K562 (cell line): ENCODE measurements around the gene ZNF649. TPM values are rescaled to one million over a fixed set of nuclear protein-coding genes. Genes with fewer than 3 reads are reported as not detected.

Experiments
- BCOR ChIP-seq: fragments of 450-650 bp; IDR thresholded peaks from 2 replicates; pipeline ENCODE4 v1.6.1; 2016
- CEBPB ChIP-seq: fragments of 450-650 bp; IDR thresholded peaks from 2 replicates; pipeline ENCODE4 v1.6.1; 2016; ENCODE audit warnings: missing genetic modification characterization, missing compliant biosample characterization
- DIDO1 ChIP-seq: fragments of 450-650 bp; IDR thresholded peaks from 2 replicates; pipeline ENCODE4 v1.6.1; 2016; ENCODE audit warnings: low read depth, missing biosample characterization, missing genetic modification characterization
- EGR1 ChIP-seq: fragments of 450-650 bp; conservative IDR thresholded peaks from 2 replicates; pipeline ENCODE4 v1.6.1; 2017; ENCODE audit warnings: mild to moderate bottlenecking
- ELK3 ChIP-seq: fragments of 450-650 bp; formaldehyde crosslinking; IDR thresholded peaks from 2 replicates; pipeline ENCODE4 v1.4.0; 2020; ENCODE audit warnings: mild to moderate bottlenecking
- FOXM1 ChIP-seq, 2 experiments: fragments of 450-650 bp in 1 of 2; sonication (generic) in 1 of 2; formaldehyde crosslinking in 1 of 2; IDR thresholded peaks; 2 replicates each; pipeline versions ENCODE4 v1.6.1 to v1.9.0; 2017 to 2022; ENCODE audit warnings: low read depth in 2 of 2, mild to moderate bottlenecking in 2 of 2, missing genetic modification reagents in 1 of 2, moderate library complexity in 1 of 2
- HDAC2 ChIP-seq: fragments of 450-650 bp; IDR thresholded peaks from 2 replicates; pipeline ENCODE4 v1.6.1; 2016; ENCODE audit warnings: mild to moderate bottlenecking
- HNRNPL ChIP-seq: fragments of 200-400 bp; formaldehyde crosslinking; IDR thresholded peaks from 2 replicates; pipeline ENCODE4 v1.6.1; 2017; ENCODE audit warnings: low read depth, mild to moderate bottlenecking, low read length
- HOXB6 ChIP-seq: fragments of 250-450 bp; sonication (Bioruptor Pico); IDR thresholded peaks from 2 replicates; pipeline ENCODE4 v1.5.1; 2022; ENCODE audit warnings: mild to moderate bottlenecking, borderline replicate concordance
- ILK ChIP-seq: fragments of 450-650 bp; IDR thresholded peaks from 2 replicates; pipeline ENCODE4 v1.6.1; 2016; ENCODE audit warnings: missing genetic modification characterization, low read depth, mild to moderate bottlenecking, missing compliant biosample characterization, moderate library complexity, borderline replicate concordance
- MECOM ChIP-seq: fragments of 250-450 bp; sonication (Bioruptor Pico); IDR thresholded peaks from 2 replicates; pipeline ENCODE4 v1.8.0; 2022; ENCODE audit warnings: inconsistent platforms
- MED1 ChIP-seq: sonication (generic); formaldehyde crosslinking; IDR thresholded peaks from 2 replicates; pipeline ENCODE4 v1.8.1; 2023; ENCODE audit warnings: missing genetic modification reagents, borderline replicate concordance
- MITF ChIP-seq: IDR thresholded peaks from 2 replicates; pipeline ENCODE4 v1.6.1; 2014; ENCODE audit warnings: antibody characterized with exemption
- NCOA4 ChIP-seq: fragments of 450-650 bp; IDR thresholded peaks from 2 replicates; pipeline ENCODE4 v1.6.1; 2018; ENCODE audit warnings: mild to moderate bottlenecking; ENCODE audit not compliant: partially characterized antibody
- RBFOX2 ChIP-seq: fragments of 200-400 bp; formaldehyde crosslinking; IDR thresholded peaks from 2 replicates; pipeline ENCODE4 v1.6.1; 2017; ENCODE audit warnings: low read depth, mild to moderate bottlenecking, low read length, moderate library complexity
- RNF2 ChIP-seq: sonication (generic); IDR thresholded peaks from 2 replicates; pipeline ENCODE4 v1.6.1; 2016
- RUNX1 ChIP-seq: sonication (generic); IDR thresholded peaks from 2 replicates; pipeline ENCODE4 v1.6.1; 2016; ENCODE audit warnings: antibody characterized with exemption, low read depth
- SAFB ChIP-seq: fragments of 200-400 bp; formaldehyde crosslinking; IDR thresholded peaks from 2 replicates; pipeline ENCODE4 v1.6.1; 2017; ENCODE audit warnings: low read depth, low read length, borderline replicate concordance
- SMARCE1 ChIP-seq: fragments of 450-650 bp; IDR thresholded peaks from 2 replicates; pipeline ENCODE4 v1.7.1; 2016; ENCODE audit warnings: mild to moderate bottlenecking
- SMC3 ChIP-seq: conservative IDR thresholded peaks from 2 replicates; pipeline ENCODE4 v1.6.1; 2011; ENCODE audit warnings: low read depth, low read length, improper control_type of control experiment; ENCODE audit not compliant: insufficient read depth
- TAF15 ChIP-seq: fragments of 200-400 bp; formaldehyde crosslinking; IDR thresholded peaks from 2 replicates; pipeline ENCODE4 v1.6.1; 2017; ENCODE audit warnings: mild to moderate bottlenecking, low read depth, low read length, moderate library complexity
- TGIF2 ChIP-seq: sonication (generic); formaldehyde crosslinking; IDR thresholded peaks from 2 replicates; pipeline ENCODE4 v1.8.1; 2022; ENCODE audit warnings: mild to moderate bottlenecking, missing genetic modification reagents, moderate library complexity
- THRAP3 ChIP-seq: fragments of 450-650 bp; IDR thresholded peaks from 2 replicates; pipeline ENCODE4 v1.6.1; 2016; ENCODE audit warnings: mild to moderate bottlenecking, inconsistent platforms, borderline replicate concordance
- U2AF1 ChIP-seq: fragments of 200-400 bp; formaldehyde crosslinking; optimal IDR thresholded peaks from 2 replicates; pipeline ENCODE3; 2017; ENCODE audit warnings: mild to moderate bottlenecking, low read depth, low read length, moderate library complexity
- ZBTB17 ChIP-seq: fragments of 450-650 bp; formaldehyde crosslinking; IDR thresholded peaks from 2 replicates; pipeline ENCODE4 v1.4.0; 2020; ENCODE audit warnings: mild to moderate bottlenecking
- ZEB2 ChIP-seq: fragments of 450-650 bp; IDR thresholded peaks from 2 replicates; pipeline ENCODE4 v1.6.1; 2016
- ZFP30 ChIP-seq: fragments of 250-450 bp; sonication (Bioruptor Pico); IDR thresholded peaks from 2 replicates; pipeline ENCODE4 v1.8.0; 2022; ENCODE audit warnings: moderate library complexity, mild to moderate bottlenecking, inconsistent platforms, borderline replicate concordance
- ZNF224 ChIP-seq: sonication (generic); formaldehyde crosslinking; IDR thresholded peaks from 2 replicates; pipeline ENCODE4 v1.8.0; 2022; ENCODE audit warnings: mild to moderate bottlenecking, missing genetic modification reagents
- ZSCAN32 ChIP-seq: fragments of 450-650 bp; formaldehyde crosslinking; IDR thresholded peaks from 2 replicates; pipeline ENCODE4 v1.4.0; 2020; ENCODE audit warnings: mild to moderate bottlenecking, moderate library complexity
- polyA plus RNA-seq, 8 experiments: library from polyadenylated mRNA; depleted of rRNA in 4 of 8; stranded (reverse) in 5 of 8; unstranded in 3 of 8; fragments of >200 nt; fragmentation: Nextera tagmentation in 2 of 8; fragmentation: Illumina TruSeq in 1 of 8; extraction: Ambion mirVana in 2 of 8; extraction: Trizol in 1 of 8; gene quantifications; 2 replicates each; pipeline versions ENCODE4 v1.2.1 to v1.2.3, GENCODE V29; 2011 to 2014; ENCODE audit warnings: inconsistent platforms in 1 of 8, missing spikeins in 1 of 8
- total RNA-seq, 7 experiments: library from RNA; depleted of rRNA in 6 of 7; stranded (reverse); fragments of >200 nt in 6 of 7; fragmentation: Illumina TruSeq in 2 of 7; extraction: Trizol in 2 of 7; gene quantifications; 2 replicates each; pipeline versions ENCODE4 v1.2.1 to v1.2.3, GENCODE V29; 2011 to 2021; ENCODE audit warnings: low replicate concordance in 1 of 7

ZNF649 gene
- total and polyA plus RNA-seq, 9 of the 15 experiments (the other 6 are each of a cell fraction or from before 2014, with no cell fraction given), result 1.4 to 14.9 (median 8.3) TPM

- TF ChIP-seq THRAP3, result no peak
- no peak for TF ChIP-seq MECOM
- TF ChIP-seq MED1 (CRISPR knock-in tag), result no peak
- TF ChIP-seq DIDO1 (tag), result no peak
- peak; percentile 84 for TF ChIP-seq RBFOX2
- TF ChIP-seq ZSCAN32 (CRISPR knock-in tag), result no peak
- TF ChIP-seq BCOR, result no peak
- TF ChIP-seq TAF15, result no peak
- TF ChIP-seq ZBTB17, result no peak
- no peak for TF ChIP-seq NCOA4
- no peak for TF ChIP-seq MITF
- peak; percentile 51 for TF ChIP-seq CEBPB (tag)
- TF ChIP-seq HDAC2, result 0 out of 2 replicates have a peak, but pooled peaks have one; percentile 53
- peak; percentile 66; the same call in 1 of the 2 replicates for TF ChIP-seq SMARCE1
- no peak for TF ChIP-seq TGIF2 (CRISPR knock-in tag)
- TF ChIP-seq RUNX1, result no peak
- TF ChIP-seq ELK3, result no peak
- 0 out of 2 replicates have a peak, but pooled peaks have one; percentile 45 for TF ChIP-seq ZEB2
- TF ChIP-seq ZFP30 (CRISPR knock-in tag), result no peak
- no peak for TF ChIP-seq HNRNPL
- no peak for TF ChIP-seq SAFB
- TF ChIP-seq U2AF1, result no peak
- TF ChIP-seq ZNF224 (CRISPR knock-in tag), result no peak
- peak; percentile 17; the same call in 1 of the 2 replicates for TF ChIP-seq EGR1
- TF ChIP-seq ILK (tag), result no peak
- TF ChIP-seq RNF2, result no peak
- TF ChIP-seq HOXB6 (CRISPR knock-in tag), result no peak
- no peak for TF ChIP-seq FOXM1 (IDR thresholded peaks at IDR 0.05; ENCODE audit: low read depth)
- no peak for TF ChIP-seq FOXM1 (CRISPR knock-in tag; IDR thresholded peaks at IDR 0.05; ENCODE audit: low read depth)
- no peak for TF ChIP-seq SMC3
These were observed at the start of gene ZNF649 (continued) for GRCh38 chr19:51904331-51905165.
